ENCODE data around the gene MAPKAPK2. TPM values are rescaled to one million over a fixed set of nuclear protein-coding genes. Genes with fewer than 3 reads are reported as not detected.

MAPKAPK2 gene
- polyA plus RNA-seq, 1 of the 3 experiments (the other 2 are of a cell fraction), result 46.8 TPM

DNA sequence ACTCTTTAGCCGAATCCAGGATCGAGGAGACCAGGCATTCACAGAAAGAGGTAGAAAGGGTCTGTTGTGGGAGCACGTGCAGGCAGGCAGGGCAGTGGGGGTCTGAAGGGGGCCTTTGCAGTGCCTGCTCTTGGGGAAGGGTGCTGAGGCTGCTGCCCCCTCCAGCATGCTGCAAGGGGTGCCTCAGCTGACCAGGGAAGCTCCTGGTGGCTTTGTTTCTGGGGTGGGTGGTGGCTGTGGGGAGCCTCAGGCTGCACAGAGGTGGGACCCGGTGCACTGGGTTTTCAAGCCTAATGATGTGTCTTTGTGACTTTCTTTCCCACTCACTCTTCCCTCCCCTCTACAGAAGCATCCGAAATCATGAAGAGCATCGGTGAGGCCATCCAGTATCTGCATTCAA, 44.3 kb downstream of the MAPKAPK2 start:
- H3F3A ChIP-seq (replicated peaks; ENCODE audit: insufficient read depth), result no peaks in the 10 kb centered on the region
- peaks cover 7 to 39% of the 10 kb centered on the region in 2 experiments for H3K36me3 ChIP-seq (replicated peaks in 1 of 2; ENCODE audit: control insufficient read depth in 1 of 2, insufficient read depth in 2 of 2, low read length in 1 of 2)
- no peak overlapping the region for H3K4me3 ChIP-seq (ENCODE audit: low read depth in 2 of 2, low read length in 1 of 2)
- POLR2A ChIA-PET, result no interaction called here
- peaks cover 40% of the 10 kb centered on the region for H3K79me2 ChIP-seq (ENCODE audit: insufficient read depth)
- no peaks in the 10 kb centered on the region for H3K9me3 ChIP-seq
- peaks cover 0 to 8% of the 10 kb centered on the region in 2 experiments; a peak in 1 of 4 replicates for H3K4me1 ChIP-seq (ENCODE audit: control insufficient read depth in 1 of 2, insufficient read depth in 2 of 2, low read depth in 1 of 2, low read length in 1 of 2)
- no peak overlapping the region for H2AFZ ChIP-seq (ENCODE audit: low read depth)
- no peak overlapping the region for H3K27ac ChIP-seq (ENCODE audit: low read depth in 2 of 2, low read length in 1 of 2)
- H3K27me3 ChIP-seq (ENCODE audit: insufficient read depth), result no peaks in the 10 kb centered on the region
- no peak for DNase-seq
- no peaks in the 10 kb centered on the region for H3K9me2 ChIP-seq
- no peak overlapping the region for H3K4me2 ChIP-seq
- peaks cover 55% of the 10 kb centered on the region for H4K20me1 ChIP-seq (ENCODE audit: insufficient read depth)
- CTCF ChIA-PET, result interaction anchor here (4.9 to 16.7 kb wide), 3 partner anchors 32 to 186 kb away, joined by 27 to 380 read pairs (median 42); no protein-coding TSS in a partner anchor
- TF ChIP-seq EP300 (IDR thresholded peaks at IDR 0.05; ENCODE audit: borderline replicate concordance in 1 of 2, low read depth in 1 of 2, low read length in 1 of 2) (no peak), YY1 (IDR thresholded peaks at IDR 0.05; ENCODE audit: low read depth) (no peak)
- no peak overlapping the region for H3K9ac ChIP-seq
- 96% methylated on average over 6 of the region's 6 CpGs for WGBS (ENCODE audit: low lambda C conversion rate)

DNA sequence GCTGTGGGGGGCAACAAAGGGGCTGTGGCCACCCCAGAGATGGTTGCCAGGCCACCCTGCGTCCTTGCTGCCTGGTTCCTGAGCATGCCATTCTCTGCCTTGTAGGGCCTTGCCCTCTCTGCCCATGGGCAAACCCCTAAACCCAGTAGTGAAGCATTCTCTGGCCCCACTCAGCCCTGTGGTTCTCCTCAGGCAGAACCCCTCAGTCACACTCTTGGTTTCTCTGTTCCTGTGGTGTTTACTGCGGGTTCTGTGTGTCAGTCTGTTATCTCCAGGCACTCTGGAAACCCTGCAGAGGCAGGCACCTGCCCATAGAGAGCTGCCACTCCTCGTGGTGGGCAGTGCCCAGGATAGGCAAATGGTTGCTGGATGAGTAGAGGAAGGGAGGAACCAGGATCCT, 44.8 kb downstream of the MAPKAPK2 start:
- Histone ChIP-seq H3F3A (replicated peaks; ENCODE audit: insufficient read depth) (no peaks in the 10 kb centered on the region), H3K4me2 (no peak overlapping the region), H3K79me2 (ENCODE audit: insufficient read depth) (peaks cover 40% of the 10 kb centered on the region), H3K9me3 (no peaks in the 10 kb centered on the region), H3K4me1 (ENCODE audit: control insufficient read depth in 1 of 2, insufficient read depth in 2 of 2, low read depth in 1 of 2, low read length in 1 of 2) (peaks cover 0 to 5% of the 10 kb centered on the region in 2 experiments; a peak in 1 of 4 replicates), H3K9ac (no peak overlapping the region), H3K27me3 (ENCODE audit: insufficient read depth) (no peaks in the 10 kb centered on the region), H3K27ac (ENCODE audit: low read depth in 2 of 2, low read length in 1 of 2) (no peak overlapping the region), H3K36me3 (replicated peaks in 1 of 2; ENCODE audit: control insufficient read depth in 1 of 2, insufficient read depth in 2 of 2, low read length in 1 of 2) (peaks cover 7 to 39% of the 10 kb centered on the region in 2 experiments), H4K20me1 (ENCODE audit: insufficient read depth) (peaks cover 55% of the 10 kb centered on the region), H3K9me2 (no peaks in the 10 kb centered on the region), H3K4me3 (ENCODE audit: low read depth in 2 of 2, low read length in 1 of 2) (no peak overlapping the region), H2AFZ (ENCODE audit: low read depth) (no peak overlapping the region)
- ChIA-PET CTCF (interaction anchor here (16.7 kb wide), 1 partner anchor 186 kb away, joined by 380 read pairs; no protein-coding TSS in a partner anchor), POLR2A (no interaction called here)
- DNase-seq, result no peak
- TF ChIP-seq GABPA (IDR thresholded peaks at IDR 0.05; ENCODE audit: low read depth) (no peak), JUND (IDR thresholded peaks at IDR 0.05) (no peak), PBX3 (IDR thresholded peaks at IDR 0.05) (no peak), CHD2 (IDR thresholded peaks at IDR 0.05; ENCODE audit: low read length, partially characterized antibody) (no peak), EZH2phosphoT487 (IDR thresholded peaks at IDR 0.05; ENCODE audit: borderline replicate concordance, low read depth) (no peak), RXRA (IDR thresholded peaks at IDR 0.05; ENCODE audit: borderline replicate concordance, low read depth) (no peak), MXI1 (IDR thresholded peaks at IDR 0.05; ENCODE audit: low read depth, low read length) (no peak), RCOR1 (IDR thresholded peaks at IDR 0.05; ENCODE audit: low read length) (no peak), YY1 (IDR thresholded peaks at IDR 0.05; ENCODE audit: low read depth) (no peak)
- WGBS (ENCODE audit: low lambda C conversion rate), result 100% methylated on average over 2 of the region's 3 CpGs

DNA sequence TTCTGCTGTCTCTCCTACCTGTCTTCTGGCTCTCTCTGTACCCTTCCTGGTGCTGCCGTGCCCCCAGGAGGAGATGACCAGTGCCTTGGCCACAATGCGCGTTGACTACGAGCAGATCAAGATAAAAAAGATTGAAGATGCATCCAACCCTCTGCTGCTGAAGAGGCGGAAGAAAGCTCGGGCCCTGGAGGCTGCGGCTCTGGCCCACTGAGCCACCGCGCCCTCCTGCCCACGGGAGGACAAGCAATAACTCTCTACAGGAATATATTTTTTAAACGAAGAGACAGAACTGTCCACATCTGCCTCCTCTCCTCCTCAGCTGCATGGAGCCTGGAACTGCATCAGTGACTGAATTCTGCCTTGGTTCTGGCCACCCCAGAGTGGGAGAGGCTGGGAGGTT, 47.8 kb downstream of the MAPKAPK2 start:
- H3K27me3 ChIP-seq (ENCODE audit: insufficient read depth), result no peaks in the 10 kb centered on the region
- no peak overlapping the region for H3K4me3 ChIP-seq (ENCODE audit: low read depth in 2 of 2, low read length in 1 of 2)
- DNase-seq, result no peak
- no peak overlapping the region for H3K27ac ChIP-seq (ENCODE audit: low read depth in 2 of 2, low read length in 1 of 2)
- H3F3A ChIP-seq (replicated peaks; ENCODE audit: insufficient read depth), result no peaks in the 10 kb centered on the region
- H3K4me1 ChIP-seq (ENCODE audit: control insufficient read depth in 1 of 2, insufficient read depth in 2 of 2, low read depth in 1 of 2, low read length in 1 of 2), result no peaks in the 10 kb centered on the region; a peak in 1 of 4 replicates
- ChIA-PET CTCF (interaction anchor here (3.2 to 16.7 kb wide), 4 partner anchors 163 to 250 kb away, joined by 32 to 380 read pairs (median 58); partner anchors contain the start of gene IL24), POLR2A (no interaction called here)
- H3K4me2 ChIP-seq, result no peak overlapping the region
- peaks cover 14% of the 10 kb centered on the region for H3K79me2 ChIP-seq (ENCODE audit: insufficient read depth)
- peaks cover 25% of the 10 kb centered on the region for H4K20me1 ChIP-seq (ENCODE audit: insufficient read depth)
- no peak overlapping the region for H2AFZ ChIP-seq (ENCODE audit: low read depth)
- no peaks in the 10 kb centered on the region for H3K9me2 ChIP-seq
- no peak overlapping the region for H3K9ac ChIP-seq
- H3K36me3 ChIP-seq (replicated peaks in 1 of 2; ENCODE audit: control insufficient read depth in 1 of 2, insufficient read depth in 2 of 2, low read length in 1 of 2), result peaks cover 18 to 51% of the 10 kb centered on the region in 2 experiments
- WGBS (ENCODE audit: low lambda C conversion rate), result 95% methylated on average over 11 of the region's 11 CpGs
- no peaks in the 10 kb centered on the region for H3K9me3 ChIP-seq
- no peak for TF ChIP-seq TEAD4 (IDR thresholded peaks at IDR 0.05; ENCODE audit: borderline replicate concordance, insufficient read depth)
- TF ChIP-seq, protein P1, sequence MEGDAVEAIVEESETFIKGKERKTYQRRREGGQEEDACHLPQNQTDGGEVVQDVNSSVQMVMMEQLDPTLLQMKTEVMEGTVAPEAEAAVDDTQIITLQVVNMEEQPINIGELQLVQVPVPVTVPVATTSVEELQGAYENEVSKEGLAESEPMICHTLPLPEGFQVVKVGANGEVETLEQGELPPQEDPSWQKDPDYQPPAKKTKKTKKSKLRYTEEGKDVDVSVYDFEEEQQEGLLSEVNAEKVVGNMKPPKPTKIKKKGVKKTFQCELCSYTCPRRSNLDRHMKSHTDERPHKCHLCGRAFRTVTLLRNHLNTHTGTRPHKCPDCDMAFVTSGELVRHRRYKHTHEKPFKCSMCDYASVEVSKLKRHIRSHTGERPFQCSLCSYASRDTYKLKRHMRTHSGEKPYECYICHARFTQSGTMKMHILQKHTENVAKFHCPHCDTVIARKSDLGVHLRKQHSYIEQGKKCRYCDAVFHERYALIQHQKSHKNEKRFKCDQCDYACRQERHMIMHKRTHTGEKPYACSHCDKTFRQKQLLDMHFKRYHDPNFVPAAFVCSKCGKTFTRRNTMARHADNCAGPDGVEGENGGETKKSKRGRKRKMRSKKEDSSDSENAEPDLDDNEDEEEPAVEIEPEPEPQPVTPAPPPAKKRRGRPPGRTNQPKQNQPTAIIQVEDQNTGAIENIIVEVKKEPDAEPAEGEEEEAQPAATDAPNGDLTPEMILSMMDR (IDR thresholded peaks at IDR 0.05), result no peak
- TF ChIP-seq FOSL2 (IDR thresholded peaks at IDR 0.05; ENCODE audit: borderline replicate concordance, low read depth), result no peak
- no peak for TF ChIP-seq POLR2AphosphoS5 (IDR thresholded peaks at IDR 0.05; ENCODE audit: low read depth, low read length)
- TF ChIP-seq TCF12 (IDR thresholded peaks at IDR 0.05), result no peak
- TF ChIP-seq REST (IDR thresholded peaks at IDR 0.05; ENCODE audit: low read depth, low read length), result no peak

Measured in SK-N-SH (cell line).